Suprapubic skin (tissue), 4 donors: ENCODE measurements around the gene LPIN2. TPM values are rescaled to one million over a fixed set of nuclear protein-coding genes. Genes with fewer than 3 reads are reported as not detected.
A peak's percentile ranks its signal among the peaks of the same experiment; 100 is the strongest.

Source experiments
- DNase-seq, 2 donors: peaks; one replicate each; pipeline ENCODE4 v3.0.0-alpha.2; 2019; ENCODE audit warnings: low spot score in 2 of 2
- H3K27ac ChIP-seq: fragments of 200-600 bp; sonication (generic); one replicate; pipeline ENCODE4 v1.5.1; 2019
- H3K27me3 ChIP-seq: fragments of 200-600 bp; sonication (generic); one replicate; pipeline ENCODE4 v1.5.1; 2019
- H3K36me3 ChIP-seq: fragments of 200-600 bp; sonication (generic); one replicate; pipeline ENCODE4 v1.5.1; 2019
- H3K4me1 ChIP-seq: fragments of 200-600 bp; sonication (generic); one replicate; pipeline ENCODE4 v1.5.1; 2019
- H3K4me3 ChIP-seq: fragments of 200-600 bp; sonication (generic); one replicate; pipeline ENCODE4 v1.5.1; 2019; ENCODE audit warnings: mild to moderate bottlenecking
- H3K9me3 ChIP-seq: fragments of 200-600 bp; sonication (generic); one replicate; pipeline ENCODE4 v1.5.1; 2019
- EP300 ChIP-seq: sonication (generic); formaldehyde crosslinking; IDR thresholded peaks from one replicate; pipeline ENCODE4 v1.6.1; 2017; ENCODE audit warnings: antibody characterized with exemption
- POLR2A ChIP-seq, 2 donors: fragments of 450-650 bp; IDR thresholded peaks; one replicate each; pipeline ENCODE4 v1.6.1; 2017; ENCODE audit warnings: antibody characterized with exemption in 2 of 2, mild to moderate bottlenecking in 2 of 2, moderate library complexity in 2 of 2
- POLR2AphosphoS5 ChIP-seq, 3 donors: sonication (generic); formaldehyde crosslinking; IDR thresholded peaks; one replicate each; pipeline ENCODE4 v1.6.1; 2017; ENCODE audit warnings: antibody characterized with exemption in 3 of 3
- WGBS: methylation state at CpG from one replicate; pipeline ENCODE4 v1.1.5; 2018; 5-methylcytosine and 5-hydroxymethylcytosine counted together
- total RNA-seq, 4 donors: library from RNA; depleted of rRNA; stranded (reverse); fragments of >200 nt; gene quantifications; one replicate each; pipeline ENCODE4 v1.1.0, GENCODE V29; 2016
- TF ChIP-seq, protein P1 (sequence below), 2 donors: fragments of 200-600 bp in 1 of 2; fragments of 450-650 bp in 1 of 2; sonication (generic) in 1 of 2; IDR thresholded peaks; one replicate each; pipeline ENCODE4 v1.5.1; 2016 to 2019; ENCODE audit warnings: antibody characterized with exemption in 2 of 2, mild to moderate bottlenecking in 1 of 2, moderate library complexity in 1 of 2

Gene LPIN2
- total RNA-seq, 4 donors from 2014 or later, result 7.2 to 11.2 (median 9.1) TPM

DNA sequence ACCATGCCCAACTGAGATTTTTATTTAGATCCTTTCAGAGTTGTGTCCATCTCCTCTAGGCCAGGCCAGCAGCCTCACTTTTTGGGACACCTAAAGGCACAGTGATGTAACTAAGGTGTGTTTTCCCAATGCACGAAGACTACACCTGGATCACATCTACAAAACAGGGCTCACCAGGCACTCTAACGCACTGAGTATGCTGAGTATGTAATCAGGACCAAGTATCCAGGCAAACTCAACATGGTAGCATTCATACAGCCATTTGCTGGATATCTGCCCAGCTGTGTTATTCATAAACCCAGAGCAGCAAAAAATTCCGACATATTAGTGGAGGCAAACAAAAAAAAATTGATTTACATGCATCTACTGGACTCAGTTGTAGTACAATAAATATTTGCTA is 33.8 kb downstream of the LPIN2 start:
- no peaks in the 10 kb centered on the region for H3K27me3 ChIP-seq
- no peak for TF ChIP-seq POLR2AphosphoS5 (IDR thresholded peaks at IDR 0.05)
- TF ChIP-seq, protein P1, sequence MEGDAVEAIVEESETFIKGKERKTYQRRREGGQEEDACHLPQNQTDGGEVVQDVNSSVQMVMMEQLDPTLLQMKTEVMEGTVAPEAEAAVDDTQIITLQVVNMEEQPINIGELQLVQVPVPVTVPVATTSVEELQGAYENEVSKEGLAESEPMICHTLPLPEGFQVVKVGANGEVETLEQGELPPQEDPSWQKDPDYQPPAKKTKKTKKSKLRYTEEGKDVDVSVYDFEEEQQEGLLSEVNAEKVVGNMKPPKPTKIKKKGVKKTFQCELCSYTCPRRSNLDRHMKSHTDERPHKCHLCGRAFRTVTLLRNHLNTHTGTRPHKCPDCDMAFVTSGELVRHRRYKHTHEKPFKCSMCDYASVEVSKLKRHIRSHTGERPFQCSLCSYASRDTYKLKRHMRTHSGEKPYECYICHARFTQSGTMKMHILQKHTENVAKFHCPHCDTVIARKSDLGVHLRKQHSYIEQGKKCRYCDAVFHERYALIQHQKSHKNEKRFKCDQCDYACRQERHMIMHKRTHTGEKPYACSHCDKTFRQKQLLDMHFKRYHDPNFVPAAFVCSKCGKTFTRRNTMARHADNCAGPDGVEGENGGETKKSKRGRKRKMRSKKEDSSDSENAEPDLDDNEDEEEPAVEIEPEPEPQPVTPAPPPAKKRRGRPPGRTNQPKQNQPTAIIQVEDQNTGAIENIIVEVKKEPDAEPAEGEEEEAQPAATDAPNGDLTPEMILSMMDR (IDR thresholded peaks at IDR 0.05), result no peak
- TF ChIP-seq EP300, result no peak
- TF ChIP-seq POLR2A (IDR thresholded peaks at IDR 0.05), result no peak
- H3K4me3 ChIP-seq, result no peak overlapping the region
- 71% methylated on average over 3 of the region's 3 CpGs for WGBS
- no peaks in the 10 kb centered on the region for H3K36me3 ChIP-seq
- H3K4me1 ChIP-seq, result peaks cover 52% of the 10 kb centered on the region
- H3K9me3 ChIP-seq, result no peaks in the 10 kb centered on the region
- DNase-seq, result no peak
- peak overlapping the region; percentile 50 for H3K27ac ChIP-seq

DNA sequence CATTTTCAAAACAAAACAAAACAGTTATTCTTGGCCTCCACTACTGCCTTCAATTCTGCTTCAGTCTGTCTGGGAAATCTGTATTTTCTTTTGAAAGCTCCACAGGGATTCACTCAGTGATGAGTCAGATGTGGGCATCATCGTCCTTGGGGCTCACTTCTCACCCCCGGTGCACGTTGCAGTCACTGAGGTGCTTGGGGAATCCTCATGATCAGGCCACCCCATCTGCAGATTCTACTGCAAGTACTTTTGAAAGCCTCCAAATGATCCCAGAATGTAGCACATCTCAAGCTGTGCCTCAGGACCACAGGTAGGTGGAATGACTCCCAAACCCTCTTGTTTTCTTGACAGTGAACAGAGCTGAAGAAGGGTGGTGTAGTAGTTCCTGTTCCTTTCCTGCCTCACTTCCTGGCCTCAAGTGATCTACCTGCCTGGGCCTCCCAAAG is 34.3 kb downstream of the LPIN2 start:
- Histone ChIP-seq H3K9me3 (no peaks in the 10 kb centered on the region), H3K4me1 (peaks cover 52% of the 10 kb centered on the region), H3K36me3 (no peaks in the 10 kb centered on the region), H3K4me3 (no peak overlapping the region), H3K27me3 (no peaks in the 10 kb centered on the region), H3K27ac (peak overlapping the region; percentile 50)
- WGBS, result 50% methylated on average over 3 of the region's 3 CpGs
- TF ChIP-seq EP300 (no peak), POLR2A (IDR thresholded peaks at IDR 0.05) (no peak), POLR2AphosphoS5 (IDR thresholded peaks at IDR 0.05) (no peak)
- TF ChIP-seq, protein P1 (IDR thresholded peaks at IDR 0.05), result no peak
- DNase-seq, result no peak

DNA sequence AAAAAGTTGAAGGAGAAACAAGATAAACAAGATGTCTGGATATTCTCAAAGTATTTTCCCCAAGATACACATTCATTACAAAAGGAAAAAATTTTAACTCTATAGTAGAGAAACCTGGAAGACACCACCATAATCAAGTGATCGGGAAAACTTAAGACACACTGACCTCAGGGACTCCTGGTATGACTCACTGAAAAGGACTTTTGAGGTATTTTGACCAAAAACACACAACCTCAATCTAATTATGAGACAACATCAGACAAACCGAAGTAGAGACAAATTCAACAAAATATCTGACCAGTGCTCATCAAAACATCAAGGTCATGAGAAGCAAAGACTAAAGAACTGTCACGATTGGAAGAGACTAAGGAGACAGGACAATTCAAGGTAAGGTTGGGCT is 34.7 kb downstream of the LPIN2 start:
- Histone ChIP-seq H3K4me1 (peaks cover 50% of the 10 kb centered on the region), H3K36me3 (no peaks in the 10 kb centered on the region), H3K4me3 (no peak overlapping the region), H3K9me3 (no peaks in the 10 kb centered on the region), H3K27ac (peak overlapping the region; percentile 50), H3K27me3 (no peaks in the 10 kb centered on the region)
- 68% methylated on average over 3 of the region's 3 CpGs for WGBS
- no peak for DNase-seq
- no peak for TF ChIP-seq POLR2A (IDR thresholded peaks at IDR 0.05)
- TF ChIP-seq POLR2AphosphoS5 (IDR thresholded peaks at IDR 0.05), result no peak
- TF ChIP-seq, protein P1 (IDR thresholded peaks at IDR 0.05), result no peak
- TF ChIP-seq EP300, result no peak

DNA sequence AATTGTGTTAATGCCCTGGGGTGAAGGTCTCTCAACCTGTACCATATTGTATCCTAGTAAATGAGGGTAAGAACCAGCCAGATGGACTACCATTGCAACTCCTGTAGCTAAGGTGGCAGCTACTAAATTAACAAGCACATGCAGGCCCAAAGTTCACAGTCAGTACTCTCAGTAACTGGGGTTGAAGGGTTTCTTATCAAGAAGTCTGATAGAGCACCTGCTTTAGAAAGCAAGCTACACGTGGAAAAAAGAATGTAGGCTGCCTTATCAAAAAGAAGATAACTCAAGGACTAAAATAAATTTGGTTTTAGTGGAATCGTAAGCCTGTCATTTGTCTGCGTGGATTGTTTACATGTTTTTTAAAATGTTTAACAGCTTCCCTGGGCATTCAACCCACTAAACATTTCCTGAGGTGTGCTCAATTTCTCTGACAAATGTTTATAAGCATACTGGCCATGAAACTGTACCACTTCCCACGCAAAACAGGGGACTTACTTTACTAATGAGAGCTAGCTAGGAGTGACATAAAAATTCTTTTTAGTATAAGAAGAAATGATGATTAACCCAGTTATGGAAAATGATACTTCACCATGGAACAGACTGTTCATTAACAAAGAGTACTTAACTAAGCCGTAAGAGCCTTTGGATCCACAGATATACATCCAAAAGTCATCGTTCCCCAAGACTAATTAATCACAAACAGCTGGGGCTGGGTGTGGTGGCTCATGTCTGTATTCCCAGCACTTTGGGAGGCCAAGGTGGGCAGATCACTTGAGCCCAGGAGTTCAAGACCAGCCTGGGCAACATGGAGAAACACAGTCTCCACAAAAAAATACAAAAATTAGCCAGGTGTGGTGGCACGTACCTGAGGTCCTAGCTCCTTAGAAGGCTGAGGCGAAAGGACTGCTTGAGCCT is 36.5 kb downstream of the LPIN2 start:
- TF ChIP-seq EP300 (no peak), POLR2A (IDR thresholded peaks at IDR 0.05) (no peak)
- 76% methylated on average over 8 of the region's 8 CpGs for WGBS
- no peak for DNase-seq
- Histone ChIP-seq H3K27ac (no peak overlapping the region), H3K27me3 (no peaks in the 10 kb centered on the region), H3K9me3 (no peaks in the 10 kb centered on the region), H3K4me1 (peaks cover 41% of the 10 kb centered on the region), H3K36me3 (no peaks in the 10 kb centered on the region), H3K4me3 (no peak overlapping the region)

DNA sequence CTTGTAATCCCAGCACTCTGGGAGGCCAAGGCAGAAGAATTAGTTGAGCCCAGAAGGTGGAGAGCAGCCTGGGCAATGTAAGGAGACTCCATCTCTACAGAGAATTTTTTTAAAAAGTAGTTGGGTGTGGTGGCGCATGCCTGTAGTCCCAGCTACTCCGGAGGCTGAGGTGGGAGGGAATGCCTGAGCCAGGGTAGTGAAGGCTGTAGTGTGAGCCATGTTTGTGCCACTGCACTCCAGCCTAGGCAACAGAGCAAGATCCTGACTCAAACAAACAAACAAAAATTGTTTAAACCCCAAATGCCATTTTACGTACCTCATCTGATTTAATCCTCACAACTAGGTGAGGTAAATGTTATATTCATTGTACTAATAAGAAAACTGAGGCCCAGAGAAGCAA is 38.2 kb downstream of the LPIN2 start:
- H3K27ac ChIP-seq, result no peak overlapping the region
- H3K4me1 ChIP-seq, result peaks cover 39% of the 10 kb centered on the region
- no peak overlapping the region for H3K4me3 ChIP-seq
- DNase-seq, result no peak
- H3K27me3 ChIP-seq, result no peaks in the 10 kb centered on the region
- no peaks in the 10 kb centered on the region for H3K36me3 ChIP-seq
- WGBS, result 93% methylated on average over 3 of the region's 3 CpGs
- no peaks in the 10 kb centered on the region for H3K9me3 ChIP-seq
- TF ChIP-seq EP300 (no peak), POLR2AphosphoS5 (IDR thresholded peaks at IDR 0.05) (no peak), POLR2A (IDR thresholded peaks at IDR 0.05) (no peak)
- TF ChIP-seq, protein P1 (IDR thresholded peaks at IDR 0.05), result no peak
